HEK293 (cell line): ENCODE data around the gene TMEM238.

Source experiments
- CTCF ChIA-PET: fragments of 350-600 bp; formaldehyde crosslinking; extraction: SDS; loops from one replicate; lab custom pipeline; 2021; ENCODE audit warnings: antibody characterized with exemption; lab: Yijun Ruan, JAX
- POLR2A ChIA-PET: fragments of 300-600 bp; formaldehyde crosslinking; extraction: SDS; loops from one replicate; lab custom pipeline; 2020; ENCODE audit warnings: antibody characterized with exemption, inconsistent platforms; lab: Yijun Ruan, JAX
- H3K27ac ChIP-seq: fragments of 200-500 bp; sonication (Bioruptor generic); 2 replicates; pipeline ENCODE4 v1.5.1; 2014; ENCODE audit warnings: low read depth, low read length, control low read depth, inconsistent platforms; ENCODE audit errors: extremely low read depth
- H3K36me3 ChIP-seq, 2 experiments: fragments of 200-500 bp in 1 of 2; sonication (Bioruptor generic) in 1 of 2; 1 replicate in 1 of 2; 2 replicates in 1 of 2; pipeline ENCODE4 v1.5.1; 2014 to 2017; ENCODE audit warnings: inconsistent platforms in 2 of 2, low read length in 2 of 2; ENCODE audit not compliant: control insufficient read depth in 2 of 2, insufficient read depth in 1 of 2
- H3K4me1 ChIP-seq: fragments of 200-500 bp; sonication (Bioruptor generic); 2 replicates; pipeline ENCODE4 v1.5.1; 2014; ENCODE audit warnings: mild to moderate bottlenecking, low read length, inconsistent platforms; ENCODE audit not compliant: control insufficient read depth, insufficient read depth
- H3K4me3 ChIP-seq: 2 replicates; pipeline ENCODE4 v1.5.1; 2011; ENCODE audit warnings: low read depth, mild to moderate bottlenecking, control low read depth, low read length, moderate library complexity
- H3K9me3 ChIP-seq: fragments of 200-500 bp; sonication (Bioruptor generic); 2 replicates; pipeline ENCODE4 v1.5.1; 2014; ENCODE audit warnings: low read depth, low read length, inconsistent platforms; ENCODE audit not compliant: control insufficient read depth, insufficient read depth
- BCL11A ChIP-seq: fragments of 450-650 bp; formaldehyde crosslinking; IDR thresholded peaks from 2 replicates; pipeline ENCODE4 v1.5.1; 2016; ENCODE audit warnings: low read depth, missing biosample characterization, missing genetic modification characterization
- GLI2 ChIP-seq: fragments of 450-650 bp; formaldehyde crosslinking; IDR thresholded peaks from 2 replicates; pipeline ENCODE4; 2017; ENCODE audit warnings: missing biosample characterization, missing genetic modification characterization, low read depth, borderline replicate concordance
- GLIS2 ChIP-seq: fragments of 450-650 bp; formaldehyde crosslinking; IDR thresholded peaks from 2 replicates; pipeline ENCODE4 v1.5.1; 2016; ENCODE audit warnings: missing biosample characterization, missing genetic modification characterization
- SCRT2 ChIP-seq: fragments of 450-650 bp; formaldehyde crosslinking; IDR thresholded peaks from 2 replicates; pipeline ENCODE4 v1.5.1; 2016; ENCODE audit warnings: missing biosample characterization, missing genetic modification characterization
- ZBTB17 ChIP-seq: fragments of 450-650 bp; formaldehyde crosslinking; IDR thresholded peaks from 2 replicates; pipeline ENCODE4 v1.5.1; 2016; ENCODE audit warnings: missing biosample characterization, missing genetic modification characterization
- ZIC2 ChIP-seq: fragments of 450-650 bp; formaldehyde crosslinking; IDR thresholded peaks from 2 replicates; pipeline ENCODE4 v1.5.1; 2016; ENCODE audit warnings: missing biosample characterization, missing genetic modification characterization
- ZNF10 ChIP-seq: fragments of 450-650 bp; formaldehyde crosslinking; IDR thresholded peaks from 2 replicates; pipeline ENCODE4 v1.5.1; 2017; ENCODE audit warnings: missing biosample characterization, missing genetic modification characterization
- ZNF132 ChIP-seq: fragments of 450-650 bp; formaldehyde crosslinking; IDR thresholded peaks from 2 replicates; pipeline ENCODE4 v1.5.1; 2017; ENCODE audit warnings: missing biosample characterization, missing genetic modification characterization, borderline replicate concordance
- ZNF155 ChIP-seq: fragments of 450-650 bp; formaldehyde crosslinking; IDR thresholded peaks from 2 replicates; pipeline ENCODE4 v1.5.1; 2016; ENCODE audit warnings: missing biosample characterization, missing genetic modification characterization
- ZNF157 ChIP-seq: fragments of 450-650 bp; formaldehyde crosslinking; IDR thresholded peaks from 2 replicates; pipeline ENCODE4 v1.5.1; 2016; ENCODE audit warnings: missing biosample characterization, missing genetic modification characterization
- ZNF184 ChIP-seq: fragments of 450-650 bp; IDR thresholded peaks from 2 replicates; pipeline ENCODE4 v1.5.1; 2018; ENCODE audit warnings: missing biosample characterization, mild to moderate bottlenecking, missing genetic modification characterization
- ZNF211 ChIP-seq: fragments of 450-650 bp; formaldehyde crosslinking; IDR thresholded peaks from 2 replicates; pipeline ENCODE4 v1.5.1; 2016; ENCODE audit warnings: low read depth, missing biosample characterization, missing genetic modification characterization
- ZNF311 ChIP-seq: fragments of 450-650 bp; formaldehyde crosslinking; IDR thresholded peaks from 2 replicates; pipeline ENCODE4 v1.5.1; 2017; ENCODE audit warnings: missing biosample characterization, missing genetic modification characterization, borderline replicate concordance
- ZNF350 ChIP-seq: fragments of 450-650 bp; formaldehyde crosslinking; IDR thresholded peaks from 2 replicates; pipeline ENCODE4 v1.5.0; 2017; ENCODE audit warnings: missing biosample characterization, mild to moderate bottlenecking, missing genetic modification characterization
- ZNF473 ChIP-seq: fragments of 450-650 bp; formaldehyde crosslinking; IDR thresholded peaks from 2 replicates; pipeline ENCODE4 v1.5.1; 2017; ENCODE audit warnings: missing biosample characterization, missing genetic modification characterization
- ZNF48 ChIP-seq: fragments of 450-650 bp; formaldehyde crosslinking; IDR thresholded peaks from 2 replicates; pipeline ENCODE4 v1.5.1; 2016; ENCODE audit warnings: missing biosample characterization, missing genetic modification characterization
- ZNF544 ChIP-seq: fragments of 450-650 bp; formaldehyde crosslinking; IDR thresholded peaks from 2 replicates; pipeline ENCODE4 v1.5.0; 2017; ENCODE audit warnings: missing biosample characterization, missing genetic modification characterization
- ZNF549 ChIP-seq: fragments of 450-650 bp; IDR thresholded peaks from 2 replicates; pipeline ENCODE4 v1.5.1; 2018; ENCODE audit warnings: missing biosample characterization, missing genetic modification characterization, mild to moderate bottlenecking, inconsistent platforms, moderate library complexity
- ZNF621 ChIP-seq: fragments of 450-650 bp; formaldehyde crosslinking; IDR thresholded peaks from 2 replicates; pipeline ENCODE4 v1.5.1; 2017; ENCODE audit warnings: missing biosample characterization, missing genetic modification characterization
- ZNF654 ChIP-seq: fragments of 450-650 bp; formaldehyde crosslinking; IDR thresholded peaks from 2 replicates; pipeline ENCODE4 v1.5.1; 2016; ENCODE audit warnings: low read depth, missing biosample characterization, missing genetic modification characterization
- ZNF660 ChIP-seq: fragments of 450-650 bp; IDR thresholded peaks from 2 replicates; pipeline ENCODE4 v1.5.1; 2018; ENCODE audit warnings: missing biosample characterization, mild to moderate bottlenecking, missing genetic modification characterization
- TF ChIP-seq, protein P1 (sequence below): fragments of 450-650 bp; formaldehyde crosslinking; IDR thresholded peaks from 2 replicates; pipeline ENCODE4 v1.5.1; 2017; ENCODE audit warnings: missing biosample characterization, missing genetic modification characterization
- TF ChIP-seq, protein P2 (sequence below): fragments of 450-650 bp; formaldehyde crosslinking; conservative IDR thresholded peaks from 2 replicates; pipeline ENCODE4 v1.5.1; 2016; ENCODE audit warnings: low read depth, missing biosample characterization, missing genetic modification characterization
- TF ChIP-seq, protein P3 (sequence below): fragments of 450-650 bp; formaldehyde crosslinking; IDR thresholded peaks from 2 replicates; pipeline ENCODE4 v1.5.1; 2016; ENCODE audit warnings: missing biosample characterization, missing genetic modification characterization
- TF ChIP-seq, protein P4 (sequence below): fragments of 450-650 bp; formaldehyde crosslinking; IDR thresholded peaks from 2 replicates; pipeline ENCODE4 v1.5.1; 2016; ENCODE audit warnings: missing biosample characterization, missing genetic modification characterization
- TF ChIP-seq, protein P5 (sequence below): fragments of 450-650 bp; formaldehyde crosslinking; IDR thresholded peaks from 2 replicates; pipeline ENCODE4 v1.5.1; 2017; ENCODE audit warnings: missing biosample characterization, mild to moderate bottlenecking, missing genetic modification characterization, moderate library complexity

TMEM238 gene

GRCh38 chr19:55336101-55336500 lies 48.0 kb downstream of the TMEM238 start:
- TF ChIP-seq, protein P1, sequence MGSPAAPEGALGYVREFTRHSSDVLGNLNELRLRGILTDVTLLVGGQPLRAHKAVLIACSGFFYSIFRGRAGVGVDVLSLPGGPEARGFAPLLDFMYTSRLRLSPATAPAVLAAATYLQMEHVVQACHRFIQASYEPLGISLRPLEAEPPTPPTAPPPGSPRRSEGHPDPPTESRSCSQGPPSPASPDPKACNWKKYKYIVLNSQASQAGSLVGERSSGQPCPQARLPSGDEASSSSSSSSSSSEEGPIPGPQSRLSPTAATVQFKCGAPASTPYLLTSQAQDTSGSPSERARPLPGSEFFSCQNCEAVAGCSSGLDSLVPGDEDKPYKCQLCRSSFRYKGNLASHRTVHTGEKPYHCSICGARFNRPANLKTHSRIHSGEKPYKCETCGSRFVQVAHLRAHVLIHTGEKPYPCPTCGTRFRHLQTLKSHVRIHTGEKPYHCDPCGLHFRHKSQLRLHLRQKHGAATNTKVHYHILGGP (tag by site-specific recombination): no peak
- TF ChIP-seq ZNF549 (tag by site-specific recombination): no peak
- no peak for TF ChIP-seq GLIS2 (tag by site-specific recombination)
- TF ChIP-seq, protein P2, sequence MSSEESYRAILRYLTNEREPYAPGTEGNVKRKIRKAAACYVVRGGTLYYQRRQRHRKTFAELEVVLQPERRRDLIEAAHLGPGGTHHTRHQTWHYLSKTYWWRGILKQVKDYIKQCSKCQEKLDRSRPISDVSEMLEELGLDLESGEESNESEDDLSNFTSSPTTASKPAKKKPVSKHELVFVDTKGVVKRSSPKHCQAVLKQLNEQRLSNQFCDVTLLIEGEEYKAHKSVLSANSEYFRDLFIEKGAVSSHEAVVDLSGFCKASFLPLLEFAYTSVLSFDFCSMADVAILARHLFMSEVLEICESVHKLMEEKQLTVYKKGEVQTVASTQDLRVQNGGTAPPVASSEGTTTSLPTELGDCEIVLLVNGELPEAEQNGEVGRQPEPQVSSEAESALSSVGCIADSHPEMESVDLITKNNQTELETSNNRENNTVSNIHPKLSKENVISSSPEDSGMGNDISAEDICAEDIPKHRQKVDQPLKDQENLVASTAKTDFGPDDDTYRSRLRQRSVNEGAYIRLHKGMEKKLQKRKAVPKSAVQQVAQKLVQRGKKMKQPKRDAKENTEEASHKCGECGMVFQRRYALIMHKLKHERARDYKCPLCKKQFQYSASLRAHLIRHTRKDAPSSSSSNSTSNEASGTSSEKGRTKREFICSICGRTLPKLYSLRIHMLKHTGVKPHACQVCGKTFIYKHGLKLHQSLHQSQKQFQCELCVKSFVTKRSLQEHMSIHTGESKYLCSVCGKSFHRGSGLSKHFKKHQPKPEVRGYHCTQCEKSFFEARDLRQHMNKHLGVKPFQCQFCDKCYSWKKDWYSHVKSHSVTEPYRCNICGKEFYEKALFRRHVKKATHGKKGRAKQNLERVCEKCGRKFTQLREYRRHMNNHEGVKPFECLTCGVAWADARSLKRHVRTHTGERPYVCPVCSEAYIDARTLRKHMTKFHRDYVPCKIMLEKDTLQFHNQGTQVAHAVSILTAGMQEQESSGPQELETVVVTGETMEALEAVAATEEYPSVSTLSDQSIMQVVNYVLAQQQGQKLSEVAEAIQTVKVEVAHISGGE (tag by site-specific recombination): no peak
- no peak for TF ChIP-seq ZNF132 (tag by site-specific recombination)
- TF ChIP-seq ZNF211 (tag by site-specific recombination): no peak
- no peak for TF ChIP-seq ZNF10 (tag by site-specific recombination)
- TF ChIP-seq ZNF184 (tag by site-specific recombination): no peak
- no peak for TF ChIP-seq ZNF621 (tag by site-specific recombination)
- TF ChIP-seq GLI2 (tag by site-specific recombination): no peak
- TF ChIP-seq SCRT2 (tag by site-specific recombination): no peak
- no peak for TF ChIP-seq ZNF157
- no peak for TF ChIP-seq ZNF473 (tag by site-specific recombination)
- TF ChIP-seq, protein P3, sequence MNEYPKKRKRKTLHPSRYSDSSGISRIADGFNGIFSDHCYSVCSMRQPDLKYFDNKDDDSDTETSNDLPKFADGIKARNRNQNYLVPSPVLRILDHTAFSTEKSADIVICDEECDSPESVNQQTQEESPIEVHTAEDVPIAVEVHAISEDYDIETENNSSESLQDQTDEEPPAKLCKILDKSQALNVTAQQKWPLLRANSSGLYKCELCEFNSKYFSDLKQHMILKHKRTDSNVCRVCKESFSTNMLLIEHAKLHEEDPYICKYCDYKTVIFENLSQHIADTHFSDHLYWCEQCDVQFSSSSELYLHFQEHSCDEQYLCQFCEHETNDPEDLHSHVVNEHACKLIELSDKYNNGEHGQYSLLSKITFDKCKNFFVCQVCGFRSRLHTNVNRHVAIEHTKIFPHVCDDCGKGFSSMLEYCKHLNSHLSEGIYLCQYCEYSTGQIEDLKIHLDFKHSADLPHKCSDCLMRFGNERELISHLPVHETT (tag by site-specific recombination): no peak
- no peak for TF ChIP-seq ZNF660 (tag by site-specific recombination)
- no peak overlapping the region for H3K4me3 ChIP-seq
- POLR2A ChIA-PET: no interaction called here
- H3K9me3 ChIP-seq: no peaks in the 10 kb centered on the region
- peaks cover 12% of the 10 kb centered on the region for H3K4me1 ChIP-seq
- H3K36me3 ChIP-seq: no peaks in the 10 kb centered on the region; a peak in 1 of 3 replicates
- CTCF ChIA-PET: interaction anchor here (1.9 kb wide), 1 partner anchor 34 kb away, joined by 11 read pairs; no protein-coding TSS in a partner anchor
- no peak overlapping the region for H3K27ac ChIP-seq

GRCh38 chr19:55333870-55334269 lies 50.2 kb downstream of the TMEM238 start:
- Histone ChIP-seq H3K4me3 (no peak overlapping the region), H3K27ac (no peak overlapping the region), H3K9me3 (no peaks in the 10 kb centered on the region), H3K36me3 (no peaks in the 10 kb centered on the region; a peak in 1 of 3 replicates), H3K4me1 (peaks cover 3% of the 10 kb centered on the region; the same call in 1 of the 2 replicates)
- CTCF ChIA-PET: interaction anchor here (2.3 kb wide), 1 partner anchor 84 kb away, joined by 8 read pairs; no protein-coding TSS in a partner anchor
- POLR2A ChIA-PET: no interaction called here
- TF ChIP-seq BCL11A (tag by site-specific recombination): no peak
- TF ChIP-seq, protein P4, sequence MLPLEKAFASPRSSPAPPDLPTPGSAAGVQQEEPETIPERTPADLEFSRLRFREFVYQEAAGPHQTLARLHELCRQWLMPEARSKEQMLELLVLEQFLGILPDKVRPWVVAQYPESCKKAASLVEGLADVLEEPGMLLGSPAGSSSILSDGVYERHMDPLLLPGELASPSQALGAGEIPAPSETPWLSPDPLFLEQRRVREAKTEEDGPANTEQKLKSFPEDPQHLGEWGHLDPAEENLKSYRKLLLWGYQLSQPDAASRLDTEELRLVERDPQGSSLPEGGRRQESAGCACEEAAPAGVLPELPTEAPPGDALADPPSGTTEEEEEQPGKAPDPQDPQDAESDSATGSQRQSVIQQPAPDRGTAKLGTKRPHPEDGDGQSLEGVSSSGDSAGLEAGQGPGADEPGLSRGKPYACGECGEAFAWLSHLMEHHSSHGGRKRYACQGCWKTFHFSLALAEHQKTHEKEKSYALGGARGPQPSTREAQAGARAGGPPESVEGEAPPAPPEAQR (tag by site-specific recombination): no peak
- no peak for TF ChIP-seq ZIC2 (tag by site-specific recombination)
- 0 out of 2 replicates have a peak, but pooled peaks have one; percentile 21 for TF ChIP-seq ZBTB17
- TF ChIP-seq ZNF155 (tag by site-specific recombination): no peak
- TF ChIP-seq ZNF311 (tag by site-specific recombination): no peak
- no peak for TF ChIP-seq ZNF48
- no peak for TF ChIP-seq ZNF654 (tag by site-specific recombination)
- TF ChIP-seq, protein P5, sequence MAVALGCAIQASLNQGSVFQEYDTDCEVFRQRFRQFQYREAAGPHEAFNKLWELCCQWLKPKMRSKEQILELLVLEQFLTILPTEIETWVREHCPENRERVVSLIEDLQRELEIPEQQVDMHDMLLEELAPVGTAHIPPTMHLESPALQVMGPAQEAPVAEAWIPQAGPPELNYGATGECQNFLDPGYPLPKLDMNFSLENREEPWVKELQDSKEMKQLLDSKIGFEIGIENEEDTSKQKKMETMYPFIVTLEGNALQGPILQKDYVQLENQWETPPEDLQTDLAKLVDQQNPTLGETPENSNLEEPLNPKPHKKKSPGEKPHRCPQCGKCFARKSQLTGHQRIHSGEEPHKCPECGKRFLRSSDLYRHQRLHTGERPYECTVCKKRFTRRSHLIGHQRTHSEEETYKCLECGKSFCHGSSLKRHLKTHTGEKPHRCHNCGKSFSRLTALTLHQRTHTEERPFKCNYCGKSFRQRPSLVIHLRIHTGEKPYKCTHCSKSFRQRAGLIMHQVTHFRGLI (tag by site-specific recombination): 0 out of 2 replicates have a peak, but pooled peaks have one; percentile 22
- TF ChIP-seq ZNF350 (tag by site-specific recombination): no peak
- TF ChIP-seq ZNF544 (tag by site-specific recombination): no peak
